Neural progenitor cell (in vitro differentiated cells): ENCODE measurements around the gene ZNF831.

Experiments
- CTCF ChIP-seq: fragments of 200-600 bp; sonication (generic); IDR thresholded peaks from 2 replicates; pipeline ENCODE4 v1.5.1; 2017; ENCODE audit warnings: antibody characterized with exemption, mild to moderate bottlenecking
- EZH2 ChIP-seq: fragments of 200-600 bp; sonication (generic); IDR thresholded peaks from 2 replicates; pipeline ENCODE4 v1.6.1; 2017; ENCODE audit warnings: antibody characterized with exemption, mild to moderate bottlenecking, moderate library complexity
- EZH2phosphoT487 ChIP-seq: fragments of 200-600 bp; sonication (generic); IDR thresholded peaks from 2 replicates; pipeline ENCODE4 v1.6.1; 2017; ENCODE audit warnings: antibody characterized with exemption

- TF ChIP-seq CTCF, result no peak
- no peak for TF ChIP-seq EZH2
- TF ChIP-seq EZH2phosphoT487, result no peak
Measured at GRCh38 chr20:59161721-59162120, 1.9 kb upstream of the ZNF831 start.
